Stimulated activated naive CD4-positive, alpha-beta T cell treated with Interleukin-2 at 50 U/mL for 16 hours (primary cell): Measurements from ENCODE around the gene KLHL36.

Experiments used
- DNase-seq: peaks from one replicate; lab custom pipeline; 2025; lab: John Stamatoyannopoulos, UW

The KLHL36 gene

DNA sequence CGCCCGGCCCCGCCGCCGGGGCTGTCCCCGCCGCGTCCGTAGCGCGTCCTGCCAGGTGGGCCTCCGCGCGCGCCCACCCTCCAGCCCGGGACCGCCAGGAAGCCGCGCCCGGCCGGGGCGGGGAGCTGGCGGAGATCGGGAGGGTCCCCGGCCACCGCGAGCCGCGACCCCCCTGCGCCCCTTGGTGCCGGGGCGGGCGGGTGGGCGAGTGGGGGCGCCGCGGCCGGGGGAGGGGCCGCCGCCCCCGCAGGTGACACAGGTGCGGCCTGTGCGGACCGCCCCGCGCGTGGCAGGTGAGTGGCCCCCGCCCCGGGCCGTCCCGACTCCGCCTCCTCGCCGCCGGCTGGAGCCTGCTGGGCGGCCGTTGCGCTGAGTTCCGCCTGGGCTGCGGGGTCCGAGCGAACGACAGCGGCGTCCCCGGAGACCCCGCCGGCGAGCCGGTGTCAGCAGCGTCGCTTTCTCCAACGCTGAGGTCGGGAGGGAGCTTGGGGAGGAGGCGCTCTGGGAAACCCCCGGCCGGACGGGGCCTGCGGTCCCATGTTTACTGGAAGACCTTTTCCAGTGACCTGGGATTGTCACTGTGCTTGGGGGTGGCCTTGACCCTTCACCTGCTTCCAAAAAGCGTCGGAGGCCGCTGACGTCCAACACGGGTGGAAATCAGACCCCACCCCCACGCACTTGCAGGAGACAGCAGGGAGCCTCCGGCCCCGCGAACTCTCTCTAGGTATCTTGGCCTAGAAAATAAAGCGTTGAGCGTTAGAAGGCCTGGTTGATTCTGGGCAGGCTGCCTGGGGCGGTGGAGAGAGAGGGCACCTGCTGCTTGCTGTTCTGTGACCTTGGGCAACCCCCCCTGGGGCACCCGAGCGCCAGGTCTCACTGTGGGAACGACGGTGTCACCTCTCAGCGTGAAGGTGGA is 542 bp downstream of the KLHL36 start:
- DNase-seq: peak; percentile 35

GRCh38 chr16:84649511-84649861 is 1.2 kb downstream of the KLHL36 start:
- no peak for DNase-seq

DNA sequence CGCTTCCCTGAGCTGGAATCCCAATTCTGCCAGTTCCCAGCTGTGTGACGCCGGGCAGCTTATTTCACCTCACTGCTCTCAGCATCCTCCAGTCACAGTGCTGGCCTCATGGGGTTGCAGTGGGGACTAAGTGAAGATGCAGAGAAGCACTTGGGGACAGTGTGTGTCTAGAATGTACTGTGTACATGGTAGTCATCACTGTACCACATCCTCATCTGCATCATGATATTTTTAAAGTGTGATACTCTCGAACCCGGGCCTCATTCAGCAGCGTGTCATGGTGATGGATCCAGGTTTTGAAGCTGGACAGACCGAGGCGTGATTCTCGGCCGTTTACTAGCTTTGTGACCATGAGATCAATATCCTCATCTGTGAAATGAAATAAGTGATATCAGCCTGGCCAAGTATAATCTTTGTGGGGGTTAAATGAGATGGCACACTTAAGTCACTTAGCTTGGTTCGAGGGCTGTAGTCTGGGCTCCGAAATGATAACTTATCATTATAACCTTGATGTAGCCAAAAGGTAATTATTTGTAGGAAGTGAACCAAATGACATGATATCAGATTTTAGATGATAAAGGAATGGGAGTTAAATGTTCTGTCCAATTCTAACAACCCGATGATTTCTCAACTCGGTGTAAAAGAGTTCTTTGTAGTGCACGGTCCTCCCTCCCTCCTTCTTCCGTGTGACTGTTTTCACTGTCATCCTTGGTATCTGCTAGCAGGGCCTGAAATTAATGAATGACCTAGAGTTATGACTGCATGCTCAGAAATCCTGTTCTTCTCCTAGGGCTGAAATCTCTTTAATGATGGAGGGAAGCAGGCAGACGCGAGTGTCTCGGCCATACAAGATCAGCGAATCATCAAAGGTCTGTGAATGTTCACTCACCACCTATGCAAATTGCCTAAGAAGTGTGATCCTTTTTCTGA is 2.0 kb downstream of the KLHL36 start:
- DNase-seq: no peak

- DNase-seq: no peak
Observed at GRCh38 chr16:84652566-84652965, 4.3 kb downstream of the KLHL36 start.

- no peak for DNase-seq
Observed at GRCh38 chr16:84654238-84654637, 5.9 kb downstream of the KLHL36 start.

GRCh38 chr16:84654998-84655397 is 6.7 kb downstream of the KLHL36 start:
- no peak for DNase-seq

- no peak for DNase-seq
Observed at GRCh38 chr16:84656649-84657048, 8.3 kb downstream of the KLHL36 start.

DNA sequence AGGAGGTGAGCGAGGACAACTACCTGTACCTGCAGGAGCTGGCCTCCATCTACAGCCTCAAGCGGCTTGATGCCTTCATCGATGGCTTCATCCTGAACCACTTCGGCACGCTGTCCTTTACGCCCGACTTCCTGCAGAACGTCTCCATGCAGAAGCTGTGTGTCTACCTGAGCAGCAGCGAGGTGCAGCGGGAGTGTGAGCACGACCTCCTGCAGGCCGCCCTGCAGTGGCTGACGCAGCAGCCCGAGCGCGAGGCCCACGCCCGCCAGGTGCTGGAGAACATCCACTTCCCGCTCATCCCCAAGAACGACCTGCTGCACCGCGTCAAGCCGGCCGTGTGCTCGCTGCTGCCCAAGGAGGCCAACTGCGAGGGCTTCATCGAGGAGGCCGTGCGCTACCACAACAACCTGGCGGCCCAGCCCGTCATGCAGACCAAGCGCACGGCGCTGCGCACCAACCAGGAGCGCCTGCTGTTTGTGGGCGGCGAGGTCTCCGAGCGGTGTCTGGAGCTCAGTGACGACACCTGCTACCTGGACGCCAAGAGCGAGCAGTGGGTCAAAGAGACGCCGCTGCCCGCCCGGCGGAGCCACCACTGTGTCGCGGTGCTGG is 9.0 kb downstream of the KLHL36 start:
- no peak for DNase-seq

GRCh38 chr16:84658690-84659089 is 10.4 kb downstream of the KLHL36 start:
- no peak for DNase-seq

DNA sequence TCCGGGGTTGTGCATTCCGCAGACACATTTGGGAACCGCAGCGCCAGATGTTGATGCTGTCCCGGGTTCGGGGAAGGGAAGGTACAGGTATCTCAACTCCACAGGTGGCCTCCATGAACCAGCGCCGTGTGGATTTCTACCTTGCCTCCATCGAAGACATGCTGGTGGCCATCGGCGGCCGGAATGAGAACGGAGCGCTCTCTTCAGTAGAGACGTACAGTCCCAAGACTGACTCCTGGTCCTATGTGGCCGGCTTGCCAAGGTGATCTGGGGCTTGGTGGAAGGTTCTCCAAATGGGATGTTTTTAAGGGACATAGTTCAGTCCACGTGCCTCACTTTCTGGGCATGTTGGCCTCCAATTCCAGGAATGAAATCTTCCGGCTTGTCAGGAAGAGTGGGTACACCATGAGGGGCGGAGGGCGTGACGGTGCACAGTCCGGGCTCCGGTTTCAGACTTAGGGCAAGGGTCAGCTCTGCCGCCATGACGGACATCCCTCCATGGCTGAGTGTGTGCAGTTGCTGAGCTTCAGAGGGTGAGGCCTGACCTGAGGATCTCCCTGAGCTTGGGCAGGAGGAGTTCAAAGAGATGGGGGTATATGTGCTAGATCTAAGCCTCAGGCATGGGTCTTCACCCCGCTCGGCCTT is 11.5 kb downstream of the KLHL36 start:
- DNase-seq: no peak

- no peak for DNase-seq
Observed at GRCh38 chr16:84660973-84661372, 12.7 kb downstream of the KLHL36 start.

DNA sequence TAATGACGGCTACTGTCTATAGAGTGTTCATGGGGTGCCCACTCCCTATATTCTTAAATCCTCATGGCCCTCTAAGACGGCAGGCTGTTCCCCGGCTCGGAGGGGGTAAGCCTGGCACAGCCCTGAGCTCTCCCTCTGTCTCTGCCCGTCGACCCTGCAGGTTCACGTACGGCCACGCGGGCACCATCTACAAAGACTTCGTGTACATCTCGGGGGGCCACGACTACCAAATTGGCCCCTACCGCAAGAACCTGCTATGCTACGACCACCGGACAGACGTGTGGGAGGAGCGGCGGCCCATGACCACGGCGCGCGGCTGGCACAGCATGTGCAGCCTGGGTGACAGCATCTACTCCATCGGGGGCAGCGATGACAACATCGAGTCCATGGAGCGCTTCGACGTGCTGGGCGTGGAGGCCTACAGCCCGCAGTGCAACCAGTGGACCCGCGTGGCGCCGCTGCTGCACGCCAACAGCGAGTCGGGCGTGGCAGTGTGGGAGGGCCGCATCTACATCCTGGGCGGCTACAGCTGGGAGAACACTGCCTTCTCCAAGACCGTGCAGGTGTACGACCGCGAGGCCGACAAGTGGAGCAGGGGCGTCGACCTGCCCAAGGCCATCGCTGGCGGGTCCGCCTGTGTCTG is 13.2 kb downstream of the KLHL36 start:
- no peak for DNase-seq

- DNase-seq: no peak
Observed at GRCh38 chr16:84662471-84662870, 14.2 kb downstream of the KLHL36 start.

DNA sequence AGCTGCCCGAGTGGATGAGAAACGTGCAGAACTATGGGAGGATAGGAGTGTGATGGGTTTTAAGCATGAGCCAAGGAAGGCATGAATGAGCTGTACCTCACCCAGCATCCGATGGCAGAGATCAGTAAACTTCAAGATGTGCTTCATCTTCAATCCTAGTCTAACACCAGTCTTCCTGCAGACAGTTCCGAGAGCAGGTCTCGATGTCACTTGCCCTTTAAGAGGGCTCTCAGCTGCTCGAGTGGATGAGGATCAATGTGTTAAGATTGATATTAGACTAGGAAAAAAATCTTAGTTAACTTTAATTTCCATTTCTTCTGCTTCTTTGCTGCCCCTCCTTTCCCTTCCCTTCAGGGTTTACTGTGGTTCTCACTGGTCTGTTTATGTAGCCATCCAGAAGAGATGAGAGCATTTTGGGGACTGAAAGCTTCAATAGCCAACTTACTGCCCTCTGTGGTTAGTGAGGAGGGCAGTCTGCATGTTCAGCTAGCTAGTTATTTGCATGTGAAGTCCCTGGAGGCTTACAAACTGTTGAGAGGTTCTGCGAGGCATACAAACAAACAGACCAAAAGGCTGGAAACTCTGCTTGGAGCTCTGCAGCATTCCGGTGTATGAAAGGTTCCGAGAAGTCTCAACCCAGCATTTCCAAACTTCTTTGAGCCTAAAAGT is 15.3 kb downstream of the KLHL36 start:
- no peak for DNase-seq

DNA sequence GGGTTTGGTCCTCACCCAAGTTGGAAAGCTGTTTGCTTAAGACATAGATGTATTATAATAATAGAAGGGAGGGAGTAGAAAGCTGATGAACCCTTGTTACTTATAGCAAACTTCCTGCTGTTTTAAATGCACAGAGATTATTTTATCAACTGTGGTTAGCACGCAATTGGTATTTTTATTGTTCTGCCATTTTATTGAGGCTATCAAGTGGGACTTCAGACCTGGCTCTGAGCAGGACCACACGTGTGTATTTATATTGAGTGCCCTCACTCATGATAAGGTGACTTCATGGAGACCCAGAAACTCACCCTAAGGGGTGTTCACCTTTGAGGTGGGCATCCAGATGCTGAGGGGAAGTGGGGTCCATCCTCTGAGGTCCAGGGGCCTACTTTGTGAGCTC is 17.0 kb downstream of the KLHL36 start:
- no peak for DNase-seq

- no peak for DNase-seq
Observed at GRCh38 chr16:84665843-84666242, 17.5 kb downstream of the KLHL36 start.

GRCh38 chr16:84667600-84668309 is 19.4 kb downstream of the KLHL36 start:
- DNase-seq: no peak

DNA sequence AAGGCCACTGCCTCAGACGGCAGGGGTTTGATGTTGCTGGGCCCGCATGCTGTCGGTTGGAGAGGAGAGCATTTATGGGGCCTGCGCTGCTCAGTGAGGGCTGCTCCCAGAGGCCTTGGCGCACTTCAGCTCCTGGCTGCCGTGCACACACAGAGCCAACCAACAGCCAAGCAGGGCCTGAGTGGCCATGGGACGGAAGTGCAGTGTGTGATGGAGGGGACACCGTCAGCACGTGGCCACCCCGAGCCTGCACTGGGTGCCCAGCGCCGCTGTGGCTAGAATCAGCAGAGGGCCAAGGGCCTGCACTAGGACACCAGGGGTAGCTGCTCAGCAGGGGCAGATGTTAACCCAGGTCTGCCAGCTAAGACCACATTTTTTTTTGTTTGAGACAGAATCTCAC is 21.8 kb downstream of the KLHL36 start:
- DNase-seq: no peak

- DNase-seq: peak; percentile 75
Observed at GRCh38 chr16:84672276-84673202, 24.2 kb downstream of the KLHL36 start.
